PFSK-1 (cell line): Measurements from ENCODE around the gene ZNF827.

Source experiments
- FOXP2 ChIP-seq: optimal IDR thresholded peaks from 2 replicates; pipeline ENCODE3; 2011; ENCODE audit warnings: borderline replicate concordance, control low read depth, inconsistent platforms; ENCODE audit not compliant: insufficient read depth; ENCODE audit errors: extremely low read length, extremely low read depth
- POLR2AphosphoS5 ChIP-seq: IDR thresholded peaks from 2 replicates; pipeline ENCODE4 v1.6.1; 2012; ENCODE audit warnings: low read depth, mild to moderate bottlenecking, control low read depth, low read length, moderate library complexity
- SIN3A ChIP-seq: IDR thresholded peaks from 2 replicates; pipeline ENCODE4 v1.6.1; 2012; ENCODE audit warnings: mild to moderate bottlenecking, low read length, moderate library complexity, borderline replicate concordance; ENCODE audit not compliant: insufficient read depth
- TAF1 ChIP-seq: IDR thresholded peaks from 2 replicates; pipeline ENCODE4 v1.6.1; 2012; ENCODE audit warnings: low read length, control low read depth, borderline replicate concordance; ENCODE audit not compliant: insufficient read depth
- TF ChIP-seq, protein P1 (sequence below), 2 experiments: IDR thresholded peaks; 2 replicates each; pipeline versions ENCODE4 v1.6.1 to v1.8.0; 2011 to 2012; ENCODE audit warnings: low read depth in 2 of 2, low read length in 2 of 2, control low read depth in 1 of 2, inconsistent platforms in 1 of 2, mild to moderate bottlenecking in 1 of 2, moderate library complexity in 1 of 2; ENCODE audit not compliant: insufficient read depth in 1 of 2

DNA sequence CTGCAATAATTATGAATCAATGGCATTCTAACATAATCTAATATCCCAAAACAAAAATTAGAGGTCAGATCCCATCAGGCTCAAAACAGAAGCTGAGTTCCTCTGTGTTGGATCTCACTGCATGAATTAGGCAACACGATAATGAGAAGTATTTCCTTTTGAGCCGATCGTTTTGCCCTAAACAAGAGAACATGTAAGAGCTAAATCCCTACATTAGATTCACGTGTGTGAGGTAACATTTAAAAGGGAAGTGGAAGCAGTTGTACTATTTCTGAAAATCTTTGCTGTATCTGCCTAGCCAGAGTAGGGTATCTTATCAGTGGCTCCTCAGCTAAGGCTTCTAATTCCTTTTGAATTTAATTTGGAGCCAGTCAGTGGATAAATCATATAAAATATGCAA is 143.1 kb downstream of the ZNF827 start:
- no peak for TF ChIP-seq POLR2AphosphoS5
- TF ChIP-seq TAF1 = no peak
- TF ChIP-seq, protein P1, sequence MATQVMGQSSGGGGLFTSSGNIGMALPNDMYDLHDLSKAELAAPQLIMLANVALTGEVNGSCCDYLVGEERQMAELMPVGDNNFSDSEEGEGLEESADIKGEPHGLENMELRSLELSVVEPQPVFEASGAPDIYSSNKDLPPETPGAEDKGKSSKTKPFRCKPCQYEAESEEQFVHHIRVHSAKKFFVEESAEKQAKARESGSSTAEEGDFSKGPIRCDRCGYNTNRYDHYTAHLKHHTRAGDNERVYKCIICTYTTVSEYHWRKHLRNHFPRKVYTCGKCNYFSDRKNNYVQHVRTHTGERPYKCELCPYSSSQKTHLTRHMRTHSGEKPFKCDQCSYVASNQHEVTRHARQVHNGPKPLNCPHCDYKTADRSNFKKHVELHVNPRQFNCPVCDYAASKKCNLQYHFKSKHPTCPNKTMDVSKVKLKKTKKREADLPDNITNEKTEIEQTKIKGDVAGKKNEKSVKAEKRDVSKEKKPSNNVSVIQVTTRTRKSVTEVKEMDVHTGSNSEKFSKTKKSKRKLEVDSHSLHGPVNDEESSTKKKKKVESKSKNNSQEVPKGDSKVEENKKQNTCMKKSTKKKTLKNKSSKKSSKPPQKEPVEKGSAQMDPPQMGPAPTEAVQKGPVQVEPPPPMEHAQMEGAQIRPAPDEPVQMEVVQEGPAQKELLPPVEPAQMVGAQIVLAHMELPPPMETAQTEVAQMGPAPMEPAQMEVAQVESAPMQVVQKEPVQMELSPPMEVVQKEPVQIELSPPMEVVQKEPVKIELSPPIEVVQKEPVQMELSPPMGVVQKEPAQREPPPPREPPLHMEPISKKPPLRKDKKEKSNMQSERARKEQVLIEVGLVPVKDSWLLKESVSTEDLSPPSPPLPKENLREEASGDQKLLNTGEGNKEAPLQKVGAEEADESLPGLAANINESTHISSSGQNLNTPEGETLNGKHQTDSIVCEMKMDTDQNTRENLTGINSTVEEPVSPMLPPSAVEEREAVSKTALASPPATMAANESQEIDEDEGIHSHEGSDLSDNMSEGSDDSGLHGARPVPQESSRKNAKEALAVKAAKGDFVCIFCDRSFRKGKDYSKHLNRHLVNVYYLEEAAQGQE (IDR thresholded peaks at IDR 0.05; ENCODE audit: insufficient read depth in 1 of 2, low read depth in 2 of 2, low read length in 2 of 2) = no peak
- TF ChIP-seq SIN3A = no peak
- no peak for TF ChIP-seq FOXP2
